HG03159 (cell line): ENCODE data around the gene MAP4K1.
"Not testable (repeated sequence)": the region's sequence is repeated elsewhere in the genome, so short reads cannot be mapped to it uniquely, and the experiment has no call there.

Source experiments
- ATAC-seq: cut with Tn5 transposase; IDR thresholded peaks from one replicate; pipeline ENCODE4 v1.9.1; 2021; ENCODE audit warnings: mild to moderate bottlenecking, moderate library complexity; ENCODE audit not compliant: unreplicated experiment

The MAP4K1 gene

GRCh38 chr19:38653028-38653571, 35.3 kb upstream of the MAP4K1 start:
- no peak for ATAC-seq

DNA sequence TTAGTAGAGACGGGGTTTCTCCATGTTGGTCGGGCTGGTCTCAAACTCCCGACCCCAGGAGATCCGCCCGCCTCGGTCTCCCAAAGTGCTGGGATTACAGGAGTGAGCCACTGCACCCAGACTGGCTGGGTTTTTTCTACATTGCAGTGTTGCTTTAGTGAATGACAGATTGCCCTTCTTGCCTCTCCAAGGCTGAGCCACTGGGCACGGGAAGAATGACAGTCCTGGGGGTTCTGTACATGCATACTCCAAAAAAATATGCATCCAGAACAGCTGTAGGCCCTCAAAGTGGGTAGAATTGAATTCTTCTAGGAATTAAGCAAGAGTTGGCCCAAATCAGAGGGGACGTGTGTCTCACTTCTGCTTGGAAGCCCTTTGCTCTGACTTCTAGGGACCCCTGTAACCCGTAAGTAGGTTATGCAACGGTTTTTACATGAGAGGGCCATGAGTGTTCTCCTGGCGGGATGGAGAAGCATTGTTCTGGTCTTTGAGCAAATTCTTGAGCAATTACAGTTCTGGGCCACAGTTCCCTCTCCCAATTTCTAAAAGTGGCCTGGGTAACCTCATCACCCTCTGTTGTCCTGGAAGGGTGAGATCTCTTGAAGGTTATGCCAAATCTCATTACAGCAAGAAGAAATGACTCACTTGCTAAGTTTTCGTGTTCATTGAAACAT, 33.3 kb upstream of the MAP4K1 start:
- no peak for ATAC-seq

DNA sequence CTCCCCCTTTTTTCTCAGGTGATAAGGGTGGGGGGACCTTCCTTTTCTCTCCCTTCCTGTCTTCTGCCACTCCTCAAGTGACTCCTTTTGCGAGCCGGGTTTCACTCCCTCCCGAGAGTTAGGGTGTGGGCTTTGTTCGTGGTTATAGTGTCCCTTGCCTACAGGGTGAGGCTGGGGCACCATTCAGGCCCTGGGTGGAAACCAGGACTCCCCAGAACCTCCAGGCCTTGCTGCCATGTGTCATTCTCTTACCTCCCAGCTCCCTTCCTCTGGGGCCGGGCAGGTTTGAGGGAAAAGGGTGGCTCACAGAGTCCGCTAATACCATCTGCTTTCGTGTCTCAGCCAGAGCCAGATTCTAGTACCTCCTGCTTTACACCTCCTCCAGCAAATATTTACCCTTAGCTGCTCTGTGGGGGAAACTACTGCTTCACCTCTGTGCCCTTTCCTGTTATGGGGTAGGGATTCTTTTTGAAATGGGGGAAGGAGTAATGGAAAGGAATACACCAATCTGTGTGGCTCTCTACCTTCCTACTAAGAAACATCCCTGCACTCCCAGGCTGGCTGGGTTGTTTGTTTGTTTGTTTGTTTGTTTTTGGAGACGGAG, 32.5 kb upstream of the MAP4K1 start:
- no peak for ATAC-seq

DNA sequence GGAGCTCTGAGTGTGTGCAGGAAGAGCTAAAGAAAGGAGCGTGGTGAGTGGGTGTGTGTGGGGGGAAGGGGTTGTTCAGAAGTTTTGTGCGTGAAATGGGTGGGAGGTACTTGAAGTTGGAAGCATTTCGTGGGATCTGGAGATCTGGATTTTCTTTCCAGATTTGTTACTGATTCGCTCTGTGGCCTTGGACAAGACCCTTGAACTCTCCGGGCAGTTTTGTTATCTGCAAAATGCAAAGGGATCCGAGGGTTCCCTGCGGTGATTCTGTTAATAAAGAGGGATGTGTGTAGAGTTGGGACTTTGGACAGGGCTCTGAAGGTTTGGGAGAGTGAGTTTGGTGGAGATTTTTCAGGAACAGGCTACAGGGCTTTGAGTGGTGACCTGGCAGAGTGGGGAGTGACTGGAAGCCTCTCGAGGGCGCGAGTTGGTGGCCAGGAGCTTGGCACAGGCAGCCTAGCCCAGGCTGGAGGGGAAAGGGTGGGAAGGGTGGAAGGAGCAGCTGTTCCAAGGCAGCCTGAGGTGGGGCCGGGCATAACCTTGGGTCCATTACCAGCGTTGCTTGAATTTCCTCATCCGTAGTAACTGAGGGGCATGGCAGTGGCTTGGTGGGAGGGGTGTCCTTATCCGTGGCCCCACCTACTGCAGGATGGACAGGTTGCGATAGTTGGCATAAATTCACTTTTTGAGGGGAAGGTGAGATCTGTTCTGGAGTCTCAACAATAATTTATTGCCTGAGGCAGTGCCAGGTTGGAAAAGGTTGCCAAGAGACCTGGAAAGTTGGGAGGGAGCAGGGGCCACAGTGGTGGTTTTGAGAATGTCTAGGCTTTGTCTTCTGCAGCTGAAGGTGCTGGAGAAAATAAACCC, 31.8 kb upstream of the MAP4K1 start:
- no peak for ATAC-seq

GRCh38 chr19:38648769-38649304, 31.1 kb upstream of the MAP4K1 start:
- no peak for ATAC-seq

DNA sequence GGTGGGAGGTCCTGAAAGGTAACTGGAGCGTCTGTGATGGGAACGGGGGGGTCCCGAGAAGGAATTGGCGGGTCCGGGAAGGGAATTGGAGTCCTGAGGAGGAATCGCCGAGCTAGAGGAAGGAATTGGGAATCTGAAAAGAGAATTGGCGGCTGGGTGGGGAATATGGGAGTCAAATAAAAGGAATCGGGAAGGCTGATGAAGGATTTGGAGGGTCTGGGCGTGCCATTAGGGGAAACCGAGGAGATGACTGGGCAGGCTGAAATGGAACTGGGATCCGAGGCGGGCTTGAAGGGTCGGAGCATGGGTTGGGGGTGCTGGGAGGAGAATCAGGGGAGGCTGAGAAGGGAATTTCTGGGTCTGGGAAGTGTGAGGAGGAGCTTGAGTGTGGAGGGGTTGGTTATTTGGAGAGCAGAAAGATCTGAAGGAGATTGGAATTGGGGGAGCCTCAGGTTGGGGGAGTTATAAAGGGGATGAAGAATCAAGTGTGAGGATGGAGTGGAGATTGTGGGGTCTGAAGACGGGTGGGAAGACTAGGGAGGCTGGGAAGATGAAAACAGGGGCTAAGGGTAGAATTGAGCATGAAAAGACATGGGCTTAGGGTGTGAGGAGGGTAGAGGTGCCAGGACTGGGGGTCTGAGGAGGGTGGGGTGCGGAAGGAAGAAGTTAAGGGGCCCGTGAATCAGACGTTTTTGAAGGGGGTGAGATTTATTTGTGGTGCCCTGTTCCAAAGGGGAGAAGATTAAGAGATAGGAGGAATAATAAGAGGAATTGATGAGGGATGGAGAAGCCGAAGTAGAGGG, 30.4 kb upstream of the MAP4K1 start:
- no peak for ATAC-seq

DNA sequence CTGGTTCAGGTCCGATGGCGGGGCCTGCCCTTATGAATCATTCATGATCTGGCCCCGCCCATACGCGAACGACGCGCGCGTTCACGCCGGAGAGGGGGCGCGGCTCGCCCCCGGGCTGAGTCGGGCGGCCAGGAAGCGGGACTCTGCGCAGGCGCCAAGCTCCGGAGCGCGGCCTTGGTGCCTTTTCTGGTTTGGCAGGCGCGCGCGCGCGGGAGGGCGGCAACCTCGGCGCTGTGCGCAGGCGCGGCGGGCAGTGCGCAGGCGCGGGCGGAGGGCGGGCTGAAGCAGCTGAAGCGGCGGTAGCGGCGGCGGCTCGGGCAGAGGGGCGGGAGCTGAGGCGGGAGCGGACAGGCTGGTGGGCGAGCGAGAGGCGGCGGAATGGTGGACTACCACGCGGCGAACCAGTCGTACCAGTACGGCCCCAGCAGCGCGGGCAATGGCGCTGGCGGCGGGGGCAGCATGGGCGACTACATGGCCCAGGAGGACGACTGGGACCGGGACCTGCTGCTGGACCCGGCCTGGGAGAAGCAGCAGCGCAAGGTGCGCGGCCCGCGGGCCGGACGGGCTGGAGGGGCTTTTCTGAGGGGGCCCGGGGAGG, 29.7 kb upstream of the MAP4K1 start, which contains the start of gene ACTN4:
ACTN4 (plus strand) TSS at position 282 of the 598 bp plus-strand sequence; CDS start at position 379, 97 bp downstream.
- ATAC-seq, result peak; percentile 87

- ATAC-seq, result no peak
Observed at GRCh38 chr19:38644719-38645118, 27.0 kb upstream of the MAP4K1 start.

DNA sequence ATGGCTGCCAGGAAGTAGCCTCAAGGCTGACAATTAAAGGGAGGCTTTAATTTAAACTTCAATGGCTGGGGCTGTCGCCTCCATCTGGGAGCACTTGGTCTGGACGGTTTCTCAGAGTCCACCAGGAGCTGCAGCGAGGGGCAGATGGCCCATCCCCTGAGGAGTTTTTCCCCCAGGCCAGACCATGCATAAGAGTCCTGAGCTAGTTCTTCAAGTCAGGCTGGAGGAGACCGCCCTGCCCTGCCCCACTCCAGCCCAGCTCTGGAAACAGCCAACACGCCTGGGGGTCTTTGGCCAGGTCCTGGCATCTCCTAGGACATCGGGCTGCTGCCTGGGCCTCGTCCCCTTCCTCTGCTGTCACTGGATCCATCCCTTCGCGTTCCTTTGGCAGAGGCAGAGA, 24.4 kb upstream of the MAP4K1 start:
- ATAC-seq, result no peak

DNA sequence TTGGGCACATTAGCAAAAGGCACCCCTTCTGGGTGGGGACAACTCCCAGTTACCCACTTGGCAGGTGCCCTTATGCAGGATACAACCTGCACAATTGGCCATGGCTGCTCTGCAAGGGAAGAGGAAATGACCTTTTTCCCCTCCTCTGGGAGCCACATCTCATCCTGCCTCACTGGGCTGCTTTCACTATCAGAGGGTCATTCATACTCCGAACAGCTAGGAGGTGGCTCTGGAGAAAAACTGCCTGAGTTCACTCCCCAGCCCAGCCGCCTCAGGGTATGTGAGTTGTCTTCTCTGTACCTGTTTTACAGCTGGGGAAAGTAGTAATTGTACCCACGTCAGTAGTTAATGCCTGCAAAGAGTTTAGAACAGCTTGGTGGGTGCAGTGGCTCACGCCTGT, 22.6 kb upstream of the MAP4K1 start:
- no peak for ATAC-seq

GRCh38 chr19:38639679-38640078, 21.9 kb upstream of the MAP4K1 start:
- ATAC-seq, result no peak

DNA sequence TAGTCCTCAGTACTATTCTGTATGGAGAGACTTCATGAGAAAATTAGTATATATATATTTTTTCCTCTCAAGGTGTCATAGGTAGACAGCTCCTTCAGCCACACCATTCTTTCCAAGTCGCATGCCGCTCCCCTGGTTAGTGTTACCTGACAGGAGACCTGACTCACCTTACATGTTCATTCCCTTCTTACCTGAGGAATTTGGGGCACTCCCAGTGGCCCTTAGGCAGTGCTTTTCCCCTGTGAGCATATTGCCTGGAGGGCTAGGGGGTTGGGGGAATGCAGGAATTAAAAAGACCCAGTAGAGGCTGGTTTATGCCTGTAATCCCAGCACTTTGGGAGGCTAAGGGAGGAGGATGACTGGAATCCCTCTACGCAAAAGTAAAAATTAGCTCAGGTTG, 20.7 kb upstream of the MAP4K1 start:
- no peak for ATAC-seq

DNA sequence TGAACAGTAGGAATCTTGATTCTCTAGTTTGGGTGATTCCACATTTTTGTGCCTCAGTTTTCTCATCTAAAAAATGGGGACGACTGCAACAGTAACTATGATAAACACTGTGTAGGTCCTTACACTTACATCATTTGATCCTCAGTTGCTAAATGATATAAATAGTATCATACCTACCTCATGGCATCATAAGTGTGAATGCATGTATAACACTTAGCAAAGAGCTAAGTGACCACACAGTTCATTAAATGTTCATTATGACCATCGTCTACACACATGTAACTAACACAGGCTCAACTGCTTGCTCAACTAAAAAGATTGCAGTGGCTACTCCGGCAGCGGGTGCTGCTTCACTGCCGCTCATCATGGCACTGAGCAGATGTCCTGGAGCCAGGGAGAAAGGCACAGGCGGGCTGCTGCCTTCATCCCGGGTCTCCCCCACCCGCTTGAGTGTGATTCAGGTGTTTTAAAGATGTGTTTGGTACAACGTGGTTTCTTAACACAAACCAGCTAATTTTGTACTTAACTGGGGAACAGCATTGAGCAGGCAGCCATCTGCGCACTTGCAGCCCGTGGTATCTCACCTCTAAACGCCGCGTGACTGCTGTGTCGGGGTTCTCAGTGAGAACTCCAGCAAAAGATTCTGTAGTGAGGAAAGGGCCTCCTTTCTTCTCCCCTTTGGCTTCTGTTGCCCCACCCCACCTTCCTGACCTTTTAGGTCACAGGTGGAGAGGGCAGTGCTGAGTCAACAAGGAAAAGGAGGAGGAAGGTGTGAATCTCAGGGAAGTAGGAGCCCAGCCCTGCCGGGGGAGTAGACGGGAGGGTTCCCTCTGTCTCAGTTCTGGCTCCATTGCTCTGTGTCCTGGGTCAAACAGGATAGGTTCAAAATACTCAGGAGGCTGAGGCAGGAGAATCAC, 18.0 kb upstream of the MAP4K1 start:
- no peak for ATAC-seq

- no peak for ATAC-seq
Observed at GRCh38 chr19:38634757-38635482, 17.2 kb upstream of the MAP4K1 start.

DNA sequence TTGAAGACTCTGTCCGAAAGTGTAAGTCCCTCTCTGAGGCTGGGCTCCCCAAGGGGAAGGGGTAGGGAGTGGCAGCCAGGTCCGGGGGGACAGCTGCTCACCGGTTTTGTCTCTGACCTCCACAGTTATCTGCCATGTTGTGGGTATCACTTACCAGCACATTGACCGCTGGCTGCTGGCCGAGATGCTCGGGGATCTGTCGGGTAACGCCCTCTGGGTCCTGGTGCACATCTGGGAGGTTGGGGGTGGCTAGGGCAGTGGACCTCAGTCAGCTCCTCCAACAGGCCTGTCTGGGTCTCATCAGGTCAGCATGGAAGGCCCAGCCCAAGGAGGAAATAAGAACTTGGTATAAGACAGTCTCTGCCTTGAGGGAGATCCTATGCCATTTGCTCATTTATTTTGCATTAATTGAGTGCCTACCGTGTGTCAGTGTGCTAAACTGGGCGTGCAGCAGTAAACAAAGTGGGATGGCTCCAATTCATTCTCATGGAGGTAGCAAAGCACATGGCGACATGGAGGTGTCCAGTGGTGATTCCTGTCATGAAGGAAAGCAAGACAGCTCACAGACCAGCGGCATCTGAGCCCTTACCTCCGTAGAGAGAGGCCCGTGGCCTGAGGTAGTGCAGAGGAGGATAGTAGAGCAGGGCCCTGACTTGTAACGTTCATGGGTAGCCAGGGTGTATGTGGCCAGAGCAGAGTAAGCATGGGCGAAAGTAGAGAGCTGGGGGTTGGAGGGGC, 14.9 kb upstream of the MAP4K1 start:
- ATAC-seq, result no peak

DNA sequence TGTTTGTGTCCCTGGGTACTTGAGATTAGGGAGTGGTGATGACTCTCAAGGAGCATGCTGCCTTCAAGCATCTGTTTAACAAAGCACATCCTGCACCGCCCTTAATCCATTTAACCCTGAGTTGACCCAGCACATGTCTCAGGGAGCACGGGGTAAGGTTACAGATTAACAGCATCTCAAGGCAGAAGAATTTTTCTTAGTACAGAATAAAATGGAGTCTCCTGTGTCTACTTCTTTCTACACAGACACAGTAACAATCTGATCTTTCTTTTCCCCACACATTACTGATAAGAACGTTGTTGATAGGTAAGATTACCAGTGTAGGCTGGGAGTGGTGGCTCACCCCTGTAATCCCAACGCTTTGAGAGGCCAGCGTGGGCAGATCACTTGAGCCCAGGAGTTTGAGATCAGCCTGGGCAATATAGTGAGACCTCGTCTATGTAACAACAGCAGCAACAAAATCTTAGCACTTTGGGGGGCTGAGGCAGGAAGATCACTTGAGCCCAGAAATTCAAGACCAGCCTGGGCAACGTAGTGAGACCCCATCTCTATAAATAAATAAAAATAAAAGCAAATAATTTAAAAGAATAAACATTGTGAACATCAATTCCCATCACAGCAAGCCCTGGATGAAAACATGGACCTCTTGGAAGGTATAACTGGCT, 14.2 kb upstream of the MAP4K1 start:
- ATAC-seq, result not testable (repeated sequence)

DNA sequence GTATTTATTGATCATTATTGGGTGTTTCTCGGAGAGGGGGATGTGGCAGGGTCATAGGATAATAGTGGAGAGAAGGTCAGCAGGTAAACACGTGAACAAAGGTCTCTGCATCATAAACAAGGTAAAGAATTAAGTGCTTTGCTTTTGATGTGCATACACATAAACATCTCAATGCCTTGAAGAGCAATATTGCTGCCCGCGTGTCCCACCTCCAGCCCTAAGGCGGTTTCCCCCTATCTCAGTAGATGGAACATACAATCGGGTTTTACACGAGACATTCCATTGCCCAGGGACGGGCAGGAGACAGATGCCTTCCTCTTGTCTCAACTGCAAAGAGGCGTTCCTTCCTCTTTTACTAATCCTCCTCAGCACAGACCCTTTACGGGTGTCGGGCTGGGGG, 13.5 kb upstream of the MAP4K1 start:
- ATAC-seq, result not testable (repeated sequence)
